ENCODE data around the gene ZC3H6. TPM values are rescaled to one million over a fixed set of nuclear protein-coding genes. Genes with fewer than 3 reads are reported as not detected.
"Not testable (repeated sequence)": the region's sequence is repeated elsewhere in the genome, so short reads cannot be mapped to it uniquely, and the experiment has no call there.

The ZC3H6 gene
- total and polyA plus RNA-seq, 2 donors (not counting 1 experiment from before 2014, with no cell fraction given) = 2.8 to 21.9 TPM

GRCh38 chr2:112345030-112346027, 69.9 kb downstream of the ZC3H6 start:
- intact Hi-C loops (cut with micrococcal nuclease) = no loop called here
- DNase-seq (no peak), ATAC-seq (ENCODE audit: low read depth) (no peak)
- H3K9me3 ChIP-seq (ENCODE audit: control extremely low read depth in 1 of 3, control insufficient read depth in 2 of 3, insufficient read depth in 1 of 3, low read length in 2 of 3) = peaks cover 0 to 2% (median 0%) of the 10 kb centered on the region in 3 donors
- no peak overlapping the region for H3K4me2 ChIP-seq (replicated peaks; ENCODE audit: low read depth, low read length, poor library complexity, severe bottlenecking)
- Mint-ChIP-seq H3K27me3 (no peaks in the 10 kb centered on the region), H3K4me1 (no peaks in the 10 kb centered on the region), H3K4me3 (no peak overlapping the region), H3K27ac (no peak overlapping the region), H3K9me3 (ENCODE audit: insufficient read depth) (no peaks in the 10 kb centered on the region)
- H2AFZ ChIP-seq (ENCODE audit: insufficient read depth, low read depth, low read length, poor library complexity, severe bottlenecking) = no peak overlapping the region
- ChIA-PET CTCF (no interaction called here), POLR2A (no interaction called here)
- H3K9ac ChIP-seq (ENCODE audit: low read length) = no peak overlapping the region
- no peak overlapping the region for H3K27ac ChIP-seq (ENCODE audit: low read length in 2 of 2)
- 97% methylated on average over 24 of the region's 30 CpGs for WGBS (ENCODE audit: insufficient coverage)
- H3K27me3 ChIP-seq (replicated peaks in 1 of 4; ENCODE audit: control extremely low read depth in 1 of 4, control insufficient read depth in 3 of 4, insufficient read depth in 4 of 4, low read length in 3 of 4) = no peaks in the 10 kb centered on the region
- no peak overlapping the region for H3K4me3 ChIP-seq (ENCODE audit: control extremely low read depth in 1 of 5, extremely low read depth in 1 of 5, insufficient read depth in 1 of 5, low read depth in 2 of 5, low read length in 4 of 5)
- no peaks in the 10 kb centered on the region for H3K36me3 ChIP-seq (replicated peaks in 1 of 2; ENCODE audit: control extremely low read depth in 1 of 2, control insufficient read depth in 1 of 2, extremely low read depth in 1 of 2, insufficient read depth in 2 of 2, low read length in 1 of 2)
- H4K20me1 ChIP-seq (ENCODE audit: control insufficient read depth, insufficient read depth, low read length, poor library complexity, severe bottlenecking) = no peaks in the 10 kb centered on the region
- H3K4me1 ChIP-seq (ENCODE audit: control insufficient read depth in 2 of 2, insufficient read depth in 2 of 2, low read length in 2 of 2) = no peaks in the 10 kb centered on the region
- TF ChIP-seq CTCF (IDR thresholded peaks at IDR 0.05) (no peak), EZH2 (IDR thresholded peaks at IDR 0.05; ENCODE audit: borderline replicate concordance, insufficient read depth, low read depth, low read length, poor library complexity, severe bottlenecking) (no peak)
- H3K79me2 ChIP-seq (ENCODE audit: control insufficient read depth, insufficient read depth, low read length) = no peaks in the 10 kb centered on the region

DNA sequence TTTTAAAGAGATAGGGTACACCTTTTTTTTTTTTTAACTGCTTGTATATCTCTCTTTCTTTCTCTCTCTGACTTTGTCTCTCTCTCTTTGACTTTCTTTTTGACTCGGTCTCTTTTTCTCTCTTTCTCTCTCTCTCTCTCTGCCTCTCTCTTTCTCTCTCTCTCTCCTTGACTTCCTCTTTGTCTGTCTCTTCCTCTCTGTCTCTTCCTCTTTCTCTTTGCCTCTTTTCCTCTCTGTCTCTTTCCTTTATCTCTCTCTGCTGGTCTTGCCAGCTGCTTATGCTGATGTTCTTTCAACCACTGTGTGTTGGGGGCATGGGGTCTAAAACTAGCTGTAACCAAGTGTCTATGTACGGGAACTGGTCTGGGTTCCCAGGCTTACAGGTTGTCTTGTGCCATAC, 76.9 kb downstream of the ZC3H6 start:
- H3K79me2 ChIP-seq (ENCODE audit: control insufficient read depth, insufficient read depth, low read length); CTCF ChIA-PET: not testable (repeated sequence)

DNA sequence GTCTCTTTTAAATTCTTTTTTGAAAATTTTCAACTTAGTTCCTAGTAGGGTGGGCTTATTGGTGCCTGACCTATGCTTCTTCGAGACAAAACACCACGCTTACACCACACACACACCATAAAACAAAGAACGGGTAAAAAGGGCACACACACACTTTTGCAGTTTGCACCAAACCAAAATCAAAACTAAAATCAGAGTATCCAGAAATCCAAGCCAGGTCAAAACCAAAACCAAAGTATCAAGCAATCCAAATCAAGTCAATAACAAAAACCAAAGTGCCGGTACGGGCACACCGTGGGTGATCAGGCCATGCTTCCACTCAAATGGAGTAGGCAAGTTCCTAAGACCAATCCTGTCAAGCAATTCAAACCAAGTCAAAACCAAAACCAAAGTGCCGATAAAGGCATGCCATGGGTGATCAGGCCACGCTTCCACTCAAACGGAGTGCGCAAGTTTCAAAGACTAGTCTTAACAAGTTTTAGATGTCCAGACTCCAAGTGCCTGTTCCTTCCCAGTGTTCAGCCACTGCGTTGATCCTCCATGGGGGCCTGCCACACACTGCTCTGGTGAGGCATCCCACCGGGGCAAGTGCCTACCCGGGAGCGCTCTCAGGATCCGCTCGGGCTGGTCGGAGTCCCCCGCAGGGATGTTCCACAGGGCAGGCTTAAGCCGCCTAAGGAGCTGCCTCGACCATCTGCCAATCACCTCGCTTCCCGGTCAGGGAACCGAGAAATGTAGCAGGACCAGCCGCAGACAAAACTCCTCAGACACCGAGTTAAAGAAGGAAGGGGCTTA, 77.6 kb downstream of the ZC3H6 start:
- H4K20me1 ChIP-seq (ENCODE audit: control insufficient read depth, insufficient read depth, low read length, poor library complexity, severe bottlenecking); H3K9ac ChIP-seq (ENCODE audit: low read length); ATAC-seq (ENCODE audit: low read depth); H3K4me1 ChIP-seq (ENCODE audit: control insufficient read depth in 2 of 2, insufficient read depth in 2 of 2, low read length in 2 of 2); DNase-seq; H3K4me2 ChIP-seq (replicated peaks; ENCODE audit: low read depth, low read length, poor library complexity, severe bottlenecking); POLR2A ChIA-PET; H3K27me3 ChIP-seq (replicated peaks in 1 of 4; ENCODE audit: control extremely low read depth in 1 of 4, control insufficient read depth in 3 of 4, insufficient read depth in 4 of 4, low read length in 3 of 4); CTCF ChIA-PET; H3K27me3 Mint-ChIP-seq; H3K36me3 ChIP-seq (replicated peaks in 1 of 2; ENCODE audit: control extremely low read depth in 1 of 2, control insufficient read depth in 1 of 2, extremely low read depth in 1 of 2, insufficient read depth in 2 of 2, low read length in 1 of 2); H3K27ac ChIP-seq (ENCODE audit: low read length in 2 of 2); H3K4me3 ChIP-seq (ENCODE audit: control extremely low read depth in 1 of 5, extremely low read depth in 1 of 5, insufficient read depth in 1 of 5, low read depth in 2 of 5, low read length in 4 of 5); H3K4me1 Mint-ChIP-seq; H3K9me3 ChIP-seq (ENCODE audit: control extremely low read depth in 1 of 3, control insufficient read depth in 2 of 3, insufficient read depth in 1 of 3, low read length in 2 of 3); H3K4me3 Mint-ChIP-seq; H3K9me3 Mint-ChIP-seq (ENCODE audit: insufficient read depth); H2AFZ ChIP-seq (ENCODE audit: insufficient read depth, low read depth, low read length, poor library complexity, severe bottlenecking); H3K79me2 ChIP-seq (ENCODE audit: control insufficient read depth, insufficient read depth, low read length); intact Hi-C loops (cut with micrococcal nuclease); H3K27ac Mint-ChIP-seq: not testable (repeated sequence)
- WGBS (ENCODE audit: insufficient coverage) = 91% methylated on average over 4 of the region's 25 CpGs

More for the DNA sequence above, 76.9 kb downstream of the ZC3H6 start:
- ATAC-seq (ENCODE audit: low read depth); H3K9me3 ChIP-seq (ENCODE audit: control extremely low read depth in 1 of 3, control insufficient read depth in 2 of 3, insufficient read depth in 1 of 3, low read length in 2 of 3); H3K4me2 ChIP-seq (replicated peaks; ENCODE audit: low read depth, low read length, poor library complexity, severe bottlenecking); H3K4me1 ChIP-seq (ENCODE audit: control insufficient read depth in 2 of 2, insufficient read depth in 2 of 2, low read length in 2 of 2); DNase-seq; H3K9ac ChIP-seq (ENCODE audit: low read length); H4K20me1 ChIP-seq (ENCODE audit: control insufficient read depth, insufficient read depth, low read length, poor library complexity, severe bottlenecking); H3K4me3 ChIP-seq (ENCODE audit: control extremely low read depth in 1 of 5, extremely low read depth in 1 of 5, insufficient read depth in 1 of 5, low read depth in 2 of 5, low read length in 4 of 5); H3K27me3 ChIP-seq (replicated peaks in 1 of 4; ENCODE audit: control extremely low read depth in 1 of 4, control insufficient read depth in 3 of 4, insufficient read depth in 4 of 4, low read length in 3 of 4); H2AFZ ChIP-seq (ENCODE audit: insufficient read depth, low read depth, low read length, poor library complexity, severe bottlenecking); H3K27me3 Mint-ChIP-seq; H3K36me3 ChIP-seq (replicated peaks in 1 of 2; ENCODE audit: control extremely low read depth in 1 of 2, control insufficient read depth in 1 of 2, extremely low read depth in 1 of 2, insufficient read depth in 2 of 2, low read length in 1 of 2); intact Hi-C loops (cut with micrococcal nuclease); POLR2A ChIA-PET; H3K27ac ChIP-seq (ENCODE audit: low read length in 2 of 2); H3K9me3 Mint-ChIP-seq (ENCODE audit: insufficient read depth); H3K27ac Mint-ChIP-seq; H3K4me1 Mint-ChIP-seq; H3K4me3 Mint-ChIP-seq: not testable (repeated sequence)
- WGBS (ENCODE audit: insufficient coverage) = 72% methylated on average over 2 of the region's 2 CpGs
